GM19023 (cell line): ENCODE data around the gene MPND.

Source experiments
- ATAC-seq: cut with Tn5 transposase; IDR thresholded peaks from one replicate; pipeline ENCODE4 v1.9.1; 2021; ENCODE audit warnings: mild to moderate bottlenecking, moderate library complexity; ENCODE audit not compliant: unreplicated experiment

Gene MPND

GRCh38 chr19:4396949-4397783 is 53.8 kb downstream of the MPND start:
- no peak for ATAC-seq

- peak; percentile 6 for ATAC-seq
Measured at GRCh38 chr19:4399812-4400134, 56.4 kb downstream of the MPND start.

- peak; percentile 51 for ATAC-seq
Measured at GRCh38 chr19:4400135-4400936, 57.0 kb downstream of the MPND start, which contains the start of gene SH3GL1. SH3GL1 (minus strand) TSS chr19:4400547; CDS start chr19:4400368, 179 bp downstream.

- no peak for ATAC-seq
Measured at GRCh38 chr19:4401769-4402170, 58.4 kb downstream of the MPND start.

- ATAC-seq: peak; percentile 80
Measured at GRCh38 chr19:4402171-4403004, 59.0 kb downstream of the MPND start, which contains the start of gene CHAF1A. CHAF1A (plus strand) TSS chr19:4402640; CDS start chr19:4402763, 123 bp downstream.

GRCh38 chr19:4403005-4403761 is 59.8 kb downstream of the MPND start:
- no peak for ATAC-seq

- no peak for ATAC-seq
Measured at GRCh38 chr19:4405977-4406376, 62.6 kb downstream of the MPND start.

GRCh38 chr19:4406626-4407025 is 63.3 kb downstream of the MPND start:
- no peak for ATAC-seq

GRCh38 chr19:4409123-4409933 is 66.0 kb downstream of the MPND start:
- ATAC-seq: no peak
